ENCODE results near the gene AACS.
"Not testable (repeated sequence)": the region's sequence is repeated elsewhere in the genome, so short reads cannot be mapped to it uniquely, and the experiment has no call there.

The AACS gene

DNA sequence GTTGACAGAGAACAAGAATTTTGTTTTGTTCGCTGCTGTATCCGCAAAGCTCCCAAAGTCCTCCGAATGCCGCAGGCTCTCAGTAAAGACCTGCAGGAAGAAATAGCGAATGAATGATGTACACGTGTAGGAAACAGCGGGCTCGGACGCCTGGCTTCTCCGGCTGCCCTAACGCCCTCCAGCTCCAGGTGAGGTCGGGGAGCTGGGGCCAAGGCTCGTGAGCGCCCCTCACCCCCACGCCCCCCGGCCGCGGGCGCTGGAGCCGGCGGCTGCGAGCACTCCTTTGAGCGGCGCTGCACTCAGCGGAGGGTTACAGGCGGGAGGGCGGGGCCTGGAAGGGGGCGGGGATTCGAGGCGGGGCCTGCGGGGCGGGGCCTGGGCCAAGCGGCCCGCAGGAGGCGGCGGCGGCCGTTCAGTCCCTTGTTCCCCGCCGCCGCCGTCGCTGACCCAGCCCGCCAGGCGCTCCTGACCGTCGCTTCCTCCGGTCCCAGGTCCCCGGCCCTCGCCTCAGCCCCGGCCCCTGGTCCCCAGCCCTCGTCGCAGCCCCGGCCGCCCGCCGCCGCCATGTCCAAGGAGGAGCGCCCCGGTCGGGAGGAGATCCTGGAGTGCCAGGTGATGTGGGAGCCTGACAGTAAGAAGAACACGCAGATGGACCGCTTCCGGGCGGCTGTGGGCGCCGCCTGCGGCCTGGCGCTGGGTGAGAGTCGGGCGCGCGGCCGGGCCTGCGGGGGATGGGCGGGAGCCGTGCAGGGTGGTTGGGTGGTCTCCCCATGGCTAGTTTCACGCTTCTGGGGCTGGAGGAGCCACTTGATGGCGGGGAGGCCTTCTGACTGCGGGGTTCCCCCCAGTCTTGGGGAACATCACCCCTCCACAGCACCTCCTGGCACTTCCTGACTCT is at the start of gene AACS:
Gene AACS, plus strand, starts transcription at position 415 of the 898 bp plus-strand sequence. Its CDS starts 150 bp downstream, at position 565.
- peak; percentile 75 for DNase-seq (ENCODE audit: low read depth)

GRCh38 chr12:125015680-125016310 is 49.4 kb upstream of the AACS start:
- no peak for DNase-seq (ENCODE audit: low read depth)

GRCh38 chr12:125017801-125018200 is 47.4 kb upstream of the AACS start:
- no peak for DNase-seq (ENCODE audit: low read depth)

- no peak for DNase-seq (ENCODE audit: low read depth)
Measured at GRCh38 chr12:125018356-125018755, 46.9 kb upstream of the AACS start.

DNA sequence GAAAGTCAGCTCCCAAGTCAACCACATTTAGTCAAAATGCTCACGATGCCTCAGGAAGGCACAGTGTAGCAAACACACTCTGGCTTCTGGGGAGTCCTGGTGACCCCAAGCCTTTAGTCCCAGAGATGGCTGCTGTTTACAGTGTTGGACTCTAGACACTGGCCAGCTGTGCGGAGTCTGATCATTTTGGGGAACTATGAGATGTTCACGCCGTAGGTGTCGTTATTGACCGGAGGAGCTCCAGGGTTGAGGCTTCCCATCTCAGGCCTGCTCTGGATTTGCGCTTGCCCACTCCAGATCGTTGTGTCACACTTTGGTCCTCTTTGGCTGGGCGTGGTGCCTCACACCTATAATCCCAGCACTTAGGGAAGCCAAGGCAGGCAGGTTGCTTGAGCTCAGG is 44.1 kb upstream of the AACS start:
- no peak for DNase-seq (ENCODE audit: low read depth)

GRCh38 chr12:125021771-125022170 is 43.5 kb upstream of the AACS start:
- no peak for DNase-seq (ENCODE audit: low read depth)

GRCh38 chr12:125023065-125023464 is 42.2 kb upstream of the AACS start:
- DNase-seq (ENCODE audit: low read depth): no peak

DNA sequence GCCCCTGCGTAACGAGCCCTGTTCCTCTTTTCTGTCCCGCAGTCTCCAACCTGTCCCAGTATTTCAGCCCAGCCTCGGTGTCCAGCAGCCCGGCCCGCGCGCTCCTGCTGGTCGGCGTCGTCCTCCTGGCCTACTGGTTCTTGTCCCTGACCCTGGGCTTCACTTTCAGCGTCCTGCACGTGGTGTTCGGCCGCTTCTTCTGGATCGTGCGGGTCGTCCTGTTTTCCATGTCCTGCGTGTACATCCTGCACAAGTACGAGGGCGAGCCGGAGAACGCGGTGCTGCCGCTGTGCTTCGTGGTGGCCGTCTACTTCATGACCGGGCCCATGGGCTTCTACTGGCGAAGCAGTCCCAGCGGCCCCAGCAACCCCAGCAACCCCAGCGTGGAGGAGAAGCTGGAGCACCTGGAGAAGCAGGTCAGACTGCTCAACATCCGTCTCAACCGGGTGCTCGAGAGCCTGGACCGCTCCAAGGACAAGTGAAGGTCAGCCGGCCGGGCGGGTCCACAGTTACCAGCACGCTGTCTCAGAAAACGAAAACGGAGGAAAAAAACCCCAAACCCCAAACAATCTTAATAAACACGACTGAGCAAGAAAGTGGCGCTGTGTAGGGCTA is 40.2 kb upstream of the AACS start:
- DNase-seq (ENCODE audit: low read depth): no peak

DNA sequence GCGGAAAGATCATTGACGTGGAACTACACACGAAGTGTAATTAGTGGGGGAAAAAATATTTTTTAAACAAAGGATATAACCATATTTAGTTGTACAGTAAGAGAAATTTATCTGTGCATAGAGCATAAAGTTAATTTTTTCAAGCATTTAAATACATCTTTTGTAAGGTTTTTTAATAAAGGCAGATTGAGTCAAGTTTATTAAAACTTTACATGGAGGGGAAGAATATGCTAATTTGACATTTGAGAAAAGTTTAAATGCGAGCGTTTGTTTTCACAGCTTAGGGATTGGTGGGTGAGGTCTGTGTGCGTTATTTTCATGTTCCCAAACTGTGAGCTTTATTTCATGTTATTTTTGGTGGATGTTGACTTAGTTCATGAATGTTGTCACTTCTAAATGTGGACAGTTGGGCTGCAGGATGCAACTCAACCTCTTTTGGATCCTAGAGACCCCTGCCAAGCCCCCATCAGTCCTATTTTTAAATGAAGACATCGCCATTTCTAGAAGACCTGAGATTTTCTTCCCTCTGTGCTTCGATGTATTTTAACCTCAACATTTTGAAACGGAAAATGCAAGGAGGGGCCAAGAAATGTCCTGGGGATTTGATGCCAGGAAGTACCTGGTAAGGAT is 39.5 kb upstream of the AACS start:
- DNase-seq (ENCODE audit: low read depth): no peak

DNA sequence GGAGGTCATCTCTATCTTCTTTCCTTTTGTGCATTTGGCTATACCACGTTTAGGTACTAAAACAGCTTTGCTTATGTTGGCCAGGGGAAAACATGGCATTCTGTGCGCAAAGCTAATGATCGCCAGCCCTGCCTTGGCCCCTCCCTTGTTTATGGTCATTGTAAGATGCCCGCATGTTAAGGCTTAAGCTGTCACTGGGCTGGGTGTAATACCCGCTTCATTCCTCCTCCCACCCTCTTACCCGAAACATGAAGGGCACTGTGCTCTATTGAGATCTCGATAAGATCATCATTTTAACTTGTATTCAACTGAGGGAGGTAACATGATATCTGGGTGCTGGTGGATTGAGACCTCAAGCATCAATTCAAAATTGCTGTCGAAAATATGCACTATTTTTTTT is 37.1 kb upstream of the AACS start:
- no peak for DNase-seq (ENCODE audit: low read depth)

DNA sequence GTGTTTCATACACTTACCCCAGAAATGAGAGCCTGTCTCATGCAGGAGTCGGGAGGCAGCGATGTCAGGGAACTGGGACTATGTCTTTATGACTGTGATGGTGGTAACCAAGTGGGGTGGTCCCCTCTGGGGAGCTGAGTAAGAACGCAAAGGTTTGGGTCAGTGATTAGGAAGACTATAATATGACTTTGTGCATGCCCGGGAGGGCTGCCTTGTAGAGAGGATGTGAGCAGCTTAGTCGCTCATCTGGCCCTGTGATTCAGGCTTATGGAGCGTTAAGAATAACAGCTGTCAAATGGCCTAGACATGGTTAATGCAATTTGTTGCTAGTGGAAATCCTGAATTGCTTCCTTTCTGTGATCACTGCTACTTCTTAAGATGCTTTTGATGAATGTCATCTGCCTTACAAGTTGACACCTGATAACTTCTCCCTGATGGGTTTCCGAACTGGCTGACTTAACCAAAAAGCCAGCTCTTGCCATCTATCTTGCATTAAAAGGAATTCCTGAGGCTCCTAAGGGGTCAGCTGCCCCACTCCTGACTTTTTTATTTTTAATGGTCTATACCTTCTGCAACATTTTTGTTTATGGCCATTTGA is 35.4 kb upstream of the AACS start:
- no peak for DNase-seq (ENCODE audit: low read depth)

- not testable (repeated sequence) for DNase-seq (ENCODE audit: low read depth)
Measured at GRCh38 chr12:125031471-125031870, 33.8 kb upstream of the AACS start.

DNA sequence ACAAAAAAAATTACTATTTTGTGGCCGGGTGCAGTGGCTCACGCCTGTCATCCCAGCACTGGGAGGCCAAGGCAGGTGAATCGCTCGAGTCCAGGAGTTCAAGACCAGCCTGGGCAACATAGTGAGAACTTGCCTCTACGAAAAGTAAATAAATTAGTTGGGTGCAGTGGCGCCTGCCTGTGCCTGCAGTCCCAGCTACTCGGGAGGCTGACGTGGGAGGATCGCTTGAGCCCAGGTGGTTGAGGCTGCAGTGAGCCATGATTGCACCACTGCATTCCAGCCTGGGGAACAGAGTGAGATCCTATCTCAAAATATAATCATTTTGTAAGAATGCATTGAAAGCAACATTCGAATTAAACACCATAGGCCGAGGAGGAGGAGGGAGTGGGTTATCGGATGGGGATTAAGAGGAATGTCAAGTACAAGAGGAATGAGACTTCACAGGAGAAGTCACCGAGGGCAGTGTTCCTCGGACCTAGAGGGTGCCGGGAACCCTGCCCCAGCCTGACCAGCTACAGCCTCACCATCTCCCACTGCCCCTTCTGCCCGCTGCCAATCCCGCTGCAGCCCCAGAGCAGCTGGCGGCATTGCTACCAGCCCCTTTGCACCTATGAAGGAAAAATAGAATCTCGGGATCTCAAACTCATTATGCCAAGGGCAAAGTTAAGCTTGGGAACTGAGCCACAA is 32.6 kb upstream of the AACS start:
- DNase-seq (ENCODE audit: low read depth): no peak

GRCh38 chr12:125033288-125033687 is 31.9 kb upstream of the AACS start:
- no peak for DNase-seq (ENCODE audit: low read depth)

GRCh38 chr12:125038976-125039625 is 26.1 kb upstream of the AACS start:
- no peak for DNase-seq (ENCODE audit: low read depth)

DNA sequence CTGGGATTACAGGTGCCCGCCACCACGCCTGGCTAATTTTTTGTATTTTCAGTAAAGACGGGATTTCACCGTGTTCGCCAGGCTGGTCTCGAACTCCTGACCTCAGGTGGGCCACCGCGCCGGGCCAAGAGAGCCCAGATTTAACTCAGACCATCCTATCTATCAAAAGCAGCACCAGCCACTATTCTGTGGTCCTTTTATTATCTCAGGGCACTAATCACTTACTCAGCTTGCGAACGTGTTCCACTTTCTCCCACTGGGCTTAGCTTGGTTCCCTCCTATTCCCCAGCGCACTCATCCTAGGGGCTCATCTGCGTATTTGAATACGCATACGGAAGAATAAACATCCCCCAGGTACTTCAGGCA is 16.2 kb upstream of the AACS start:
- DNase-seq (ENCODE audit: low read depth): no peak

DNA sequence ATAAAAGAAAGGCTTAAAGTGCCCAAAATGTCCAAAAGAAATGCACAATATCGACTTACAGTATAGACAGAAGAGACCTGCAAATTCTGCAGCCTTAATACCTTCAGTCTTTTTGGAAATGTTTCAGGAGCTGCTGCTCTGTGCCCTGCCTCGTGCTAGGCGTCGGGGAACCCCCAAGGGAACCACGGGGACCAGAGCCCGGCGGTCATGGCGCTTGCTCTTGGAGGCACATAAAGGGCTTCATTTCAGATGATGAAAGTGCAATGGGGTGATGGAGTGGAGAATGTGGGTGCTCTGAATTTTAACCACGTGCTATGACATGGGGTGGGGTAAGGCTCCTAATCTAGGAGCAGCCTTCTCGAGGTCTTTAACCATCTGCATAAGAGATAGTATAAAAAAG is 14.8 kb upstream of the AACS start:
- no peak for DNase-seq (ENCODE audit: low read depth)

GRCh38 chr12:125050868-125051267 is 14.4 kb upstream of the AACS start:
- DNase-seq (ENCODE audit: low read depth): no peak

DNA sequence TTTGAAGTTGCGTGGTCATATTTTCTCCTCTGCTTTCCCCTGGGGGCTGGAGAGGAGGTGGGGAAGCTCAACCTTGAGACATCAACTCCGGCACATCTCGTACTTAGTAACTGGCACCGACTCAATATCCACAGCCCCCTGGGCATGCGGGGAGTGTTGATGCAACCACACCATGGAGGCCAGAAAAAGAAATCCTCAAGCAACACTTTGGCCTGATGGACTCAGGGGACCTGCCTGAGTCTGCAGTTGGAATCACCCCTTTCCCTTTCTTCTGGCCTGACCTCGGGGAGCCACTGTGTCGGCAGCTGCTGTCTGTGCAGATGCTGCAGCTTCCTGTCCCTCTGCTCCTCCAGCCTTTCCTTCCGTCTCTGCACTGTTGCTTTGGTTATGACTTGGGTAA is 11.4 kb upstream of the AACS start:
- no peak for DNase-seq (ENCODE audit: low read depth)

GRCh38 chr12:125055591-125055990 is 9.6 kb upstream of the AACS start:
- DNase-seq (ENCODE audit: low read depth): no peak

- DNase-seq (ENCODE audit: low read depth): no peak
Measured at GRCh38 chr12:125056306-125056705, 8.9 kb upstream of the AACS start.
